NCI-H1694 (cell line): Measurements from ENCODE around the gene EXOG.

Source experiments
- DNase-seq: peaks from one replicate; lab custom pipeline; 2025; lab: John Stamatoyannopoulos, UW

The EXOG gene

DNA sequence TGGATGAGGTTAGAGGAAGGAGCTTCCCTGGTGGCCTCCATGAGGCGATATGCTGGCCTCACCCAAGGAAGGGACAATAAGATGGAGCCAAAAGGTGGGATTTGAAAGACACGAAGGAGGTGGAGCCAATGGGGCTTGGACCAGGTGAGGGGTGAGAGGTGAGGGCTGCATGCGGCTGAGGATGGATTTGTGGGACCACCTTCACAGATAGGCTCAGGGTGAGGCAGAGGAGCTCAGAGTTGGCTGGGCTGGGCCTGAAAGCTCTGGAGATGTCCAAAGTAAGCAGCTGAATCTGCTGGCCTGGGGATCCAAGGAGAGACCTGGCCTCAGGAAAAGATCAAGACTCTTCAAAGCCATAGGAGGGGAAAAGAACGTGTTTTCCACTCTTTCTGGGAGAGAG lies 49.8 kb downstream of the EXOG start:
- DNase-seq: no peak

DNA sequence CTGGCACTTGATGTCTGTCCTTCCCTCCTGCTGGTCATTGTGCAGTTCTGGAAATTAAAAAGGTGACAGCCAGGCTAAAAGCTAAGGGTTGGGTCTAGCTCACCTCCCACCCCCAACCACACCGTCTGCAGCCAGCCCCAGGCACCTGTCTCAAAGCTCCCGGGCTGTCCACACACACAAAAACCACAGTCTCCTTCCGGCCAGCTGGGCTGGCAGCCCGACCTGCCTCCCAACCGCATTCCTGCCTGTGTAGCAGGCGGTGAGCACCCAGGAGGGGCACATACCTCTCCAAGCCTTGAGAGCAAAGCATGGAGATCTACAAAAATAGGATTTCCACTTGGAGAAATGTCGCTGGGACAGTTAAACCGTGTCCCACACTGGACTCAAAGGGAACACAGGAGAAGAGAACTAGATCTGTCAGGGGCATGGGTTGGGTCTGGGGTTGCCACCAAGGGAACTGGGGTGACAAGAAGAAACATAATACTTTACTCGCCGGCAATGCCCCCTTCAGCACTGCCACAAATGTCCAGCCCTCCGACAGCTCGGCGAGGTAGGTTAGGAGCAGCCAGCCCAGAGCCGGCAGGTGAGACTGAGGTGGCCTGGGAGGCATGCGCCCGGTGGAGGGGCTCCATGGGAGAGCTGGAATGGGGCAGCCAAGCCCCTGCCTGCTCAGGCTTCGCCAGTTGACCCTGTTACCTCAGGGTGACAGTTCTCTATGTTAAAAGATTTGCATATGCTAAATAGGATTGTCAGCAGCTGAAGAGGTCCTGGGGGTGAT lies 52.2 kb downstream of the EXOG start:
- no peak for DNase-seq

DNA sequence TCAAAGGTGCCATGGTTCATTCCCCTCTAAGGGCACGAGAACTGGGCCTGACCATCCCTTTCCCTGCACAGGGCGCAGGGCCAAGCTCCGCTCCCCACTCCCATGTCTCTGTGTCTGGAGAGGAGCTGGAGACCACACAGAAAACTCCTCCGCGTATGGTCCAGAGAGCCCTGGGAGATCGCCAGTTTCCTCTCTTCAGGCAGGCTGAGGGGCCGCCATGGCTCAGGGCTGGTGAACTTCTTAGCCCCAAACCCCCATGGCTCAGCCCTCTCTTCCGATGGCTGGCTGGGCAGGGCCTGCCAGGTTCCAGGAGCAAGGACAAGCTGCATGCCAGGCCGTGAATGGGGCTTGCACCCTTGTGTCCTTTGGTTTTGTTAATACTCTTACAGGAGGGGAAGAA lies 52.9 kb downstream of the EXOG start:
- no peak for DNase-seq

DNA sequence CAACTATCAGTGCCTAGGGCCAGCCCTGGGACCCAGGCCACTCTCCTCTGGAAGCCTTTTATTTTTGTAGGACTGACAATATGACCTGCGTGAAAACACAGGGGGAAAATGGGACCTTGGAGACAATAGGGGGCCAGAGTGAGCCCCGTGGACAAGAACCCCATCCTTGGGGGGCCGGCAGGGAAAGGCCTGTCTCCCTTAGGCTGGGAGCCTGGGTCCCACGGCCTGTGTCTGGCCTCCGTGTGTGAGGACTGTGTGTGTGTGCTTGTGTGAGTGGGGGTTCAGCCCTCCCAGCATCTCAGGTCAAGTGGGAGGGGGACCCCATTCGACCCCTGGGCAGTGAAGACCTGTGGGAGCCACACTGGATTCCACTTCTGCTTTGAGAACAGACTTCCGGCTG lies 53.3 kb downstream of the EXOG start:
- DNase-seq: no peak

DNA sequence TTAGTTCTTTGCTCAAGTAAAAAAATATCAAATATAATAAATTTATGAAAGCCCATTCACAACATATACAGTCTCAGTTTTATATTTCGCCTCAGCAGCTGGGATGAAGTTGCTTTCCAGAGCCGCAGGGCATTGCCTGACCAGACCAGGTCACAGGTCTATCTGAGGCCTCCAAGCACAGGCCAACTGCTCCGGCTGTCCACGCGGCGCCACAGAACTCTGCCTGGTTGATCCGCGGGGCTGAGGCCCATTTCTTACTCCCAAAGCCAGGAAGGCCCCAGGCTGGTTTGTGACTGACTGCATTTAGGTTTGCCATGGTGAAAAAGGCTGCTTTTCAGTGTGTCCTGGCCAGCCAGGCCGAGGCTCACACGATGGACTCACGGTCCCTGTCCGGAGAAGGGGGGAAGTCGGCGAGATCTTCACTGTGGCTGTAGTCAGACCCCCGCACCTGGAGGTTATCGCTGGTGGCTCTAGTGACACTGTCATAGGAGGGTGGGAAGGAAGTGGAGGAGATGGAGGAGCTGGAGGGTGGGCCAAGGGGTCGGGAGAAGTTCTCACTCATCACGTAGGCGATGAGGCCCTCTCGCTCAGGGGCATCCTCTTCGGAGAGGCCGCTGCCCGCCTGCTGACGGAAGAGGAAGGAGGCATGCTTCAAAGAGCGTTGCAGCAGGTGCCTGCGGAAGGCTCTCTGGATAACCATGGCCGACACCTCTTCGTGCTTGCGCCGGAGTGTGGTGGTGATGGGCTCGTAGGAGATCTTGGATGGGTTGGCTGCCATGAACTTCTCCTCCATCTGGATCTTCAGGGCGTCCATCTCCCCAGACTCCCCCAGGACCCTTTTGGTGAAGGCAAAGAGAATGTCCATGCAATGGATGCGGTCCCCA lies 54.1 kb downstream of the EXOG start:
- no peak for DNase-seq

DNA sequence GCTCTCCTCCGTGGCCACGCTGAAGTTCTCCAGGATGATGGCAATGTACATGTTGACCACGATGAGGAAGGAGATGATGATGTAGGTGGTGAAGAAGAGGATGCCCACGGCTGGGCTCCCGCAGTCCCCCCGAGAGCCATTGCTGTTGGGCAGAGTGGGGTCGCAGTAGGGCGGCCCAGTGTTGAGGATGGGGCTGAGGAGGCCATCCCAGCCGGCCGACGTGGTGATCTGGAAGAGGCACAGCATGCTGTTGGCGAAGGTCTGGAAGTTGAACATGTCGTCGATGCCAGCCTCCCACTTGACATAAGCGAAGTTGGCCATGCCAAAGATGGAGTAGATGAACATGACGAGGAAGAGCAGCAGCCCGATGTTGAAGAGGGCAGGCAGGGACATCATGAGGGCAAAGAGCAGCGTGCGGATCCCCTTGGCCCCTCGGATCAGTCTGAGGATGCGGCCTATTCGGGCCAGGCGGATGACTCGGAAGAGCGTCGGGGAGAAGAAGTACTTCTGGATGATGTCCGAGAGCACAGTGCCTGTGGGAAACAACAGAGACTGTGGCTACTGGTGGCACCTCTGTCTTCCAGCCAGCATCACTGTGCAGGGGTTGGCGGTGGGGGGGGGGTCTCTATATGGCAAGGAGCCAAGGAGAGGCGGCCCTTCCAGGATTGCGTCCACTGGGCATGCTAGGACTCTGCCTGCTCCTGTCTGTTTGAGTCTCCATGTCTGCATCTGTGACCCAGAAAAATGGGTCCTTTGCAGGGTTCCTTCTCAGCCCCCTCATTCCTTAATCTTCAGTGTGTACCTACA lies 55.1 kb downstream of the EXOG start:
- DNase-seq: no peak

DNA sequence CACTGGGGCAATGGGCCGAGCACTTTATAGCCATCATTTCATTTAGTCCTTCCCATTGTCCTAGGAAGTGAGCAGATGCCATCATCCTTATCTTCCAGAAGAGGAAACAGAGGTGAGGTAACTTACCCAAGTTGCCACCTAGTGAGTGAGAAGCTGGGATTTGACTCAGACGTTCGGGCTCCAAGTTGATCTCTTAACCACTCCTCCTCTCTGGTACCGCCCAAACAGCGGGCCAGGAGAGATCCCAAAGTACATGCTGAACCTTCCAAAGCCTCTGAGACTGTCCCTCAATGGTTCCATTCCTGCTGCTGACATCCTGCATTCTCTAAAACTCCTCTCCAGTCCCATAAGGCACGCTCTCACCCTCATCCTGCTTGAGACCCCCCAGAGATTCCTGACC lies 56.2 kb downstream of the EXOG start:
- no peak for DNase-seq

DNA sequence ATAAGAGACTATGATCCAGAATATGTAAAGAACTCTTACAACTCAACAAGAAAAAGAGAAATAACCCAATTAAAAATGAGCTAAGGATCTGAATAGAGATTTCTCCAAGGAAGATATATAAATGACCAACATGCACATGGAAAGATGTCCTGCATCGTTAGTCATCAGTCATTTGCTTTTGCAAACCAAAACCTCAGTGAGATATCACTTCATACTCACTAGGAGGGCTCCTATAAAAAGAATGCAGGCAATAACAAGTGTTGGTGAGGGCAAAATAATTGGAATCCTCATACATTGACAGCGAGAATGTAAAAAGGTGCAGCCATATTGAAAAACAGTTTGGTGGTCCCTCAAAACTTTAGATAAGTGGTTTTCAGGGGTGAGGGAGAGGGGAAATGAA lies 56.9 kb downstream of the EXOG start:
- DNase-seq: no peak

DNA sequence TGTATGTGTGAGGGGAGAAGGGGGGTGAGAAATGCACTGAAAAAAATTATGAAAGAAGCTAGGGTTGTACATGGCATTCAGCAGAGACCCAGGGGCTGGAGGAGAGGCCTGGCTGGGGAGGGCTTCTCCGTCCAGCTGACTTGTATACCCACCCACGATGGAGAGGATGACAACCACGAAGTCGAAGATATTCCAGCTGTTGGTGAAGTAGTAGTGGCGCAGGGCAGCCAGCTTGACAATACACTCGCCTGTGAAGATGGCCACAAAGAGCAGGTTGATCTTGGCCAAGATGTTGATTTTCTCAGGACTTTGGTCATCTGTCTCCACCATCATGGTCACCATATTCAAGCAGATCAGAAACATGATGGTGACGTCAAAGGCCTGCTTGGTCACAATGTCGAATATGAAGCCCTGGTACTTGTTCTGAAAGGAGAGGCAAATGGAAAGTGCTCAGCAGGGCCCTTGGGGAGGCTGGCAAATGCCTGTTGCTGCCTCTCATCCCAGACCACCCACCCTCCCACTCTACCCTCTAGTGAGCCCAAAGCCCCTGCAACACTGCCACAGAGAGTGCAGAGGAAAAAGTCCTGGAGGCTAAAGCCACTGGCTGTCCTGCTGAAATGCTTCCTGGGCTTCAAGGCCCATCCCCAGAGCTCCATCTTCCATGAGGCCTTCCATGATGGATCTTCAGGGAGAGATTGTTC lies 58.1 kb downstream of the EXOG start:
- DNase-seq: no peak

DNA sequence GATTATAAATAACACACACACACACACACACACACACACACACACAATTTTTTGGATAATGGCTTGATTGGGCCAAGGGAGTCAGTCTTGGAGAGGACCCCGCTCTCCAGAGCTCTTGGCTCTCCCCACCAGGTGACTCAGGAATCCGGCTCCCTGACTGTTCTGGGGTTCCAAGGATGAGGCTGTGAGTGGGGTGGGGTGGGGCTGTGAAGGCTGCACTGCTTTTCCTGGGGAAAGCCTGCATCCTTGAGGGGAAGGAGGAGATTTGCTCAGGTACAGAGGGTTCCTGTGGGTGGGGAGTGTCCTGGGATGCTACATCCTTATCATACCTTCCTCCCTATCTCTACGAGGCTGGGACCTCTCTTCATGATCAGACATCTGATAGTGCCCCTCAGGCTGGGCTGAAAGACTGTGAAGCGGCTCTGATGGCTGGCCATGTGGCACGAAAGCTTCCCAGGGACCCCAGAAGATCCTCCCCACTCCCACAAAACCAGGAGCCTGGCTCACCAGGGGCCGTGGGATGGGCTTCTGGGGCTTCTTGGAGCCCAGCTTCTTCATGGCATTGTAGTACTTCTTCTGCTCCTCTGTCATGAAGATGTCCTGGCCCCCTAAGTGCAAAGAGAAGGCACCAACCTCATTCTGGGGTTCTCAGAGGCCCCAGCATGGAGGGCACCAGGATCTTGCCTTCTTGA lies 59.2 kb downstream of the EXOG start:
- no peak for DNase-seq

DNA sequence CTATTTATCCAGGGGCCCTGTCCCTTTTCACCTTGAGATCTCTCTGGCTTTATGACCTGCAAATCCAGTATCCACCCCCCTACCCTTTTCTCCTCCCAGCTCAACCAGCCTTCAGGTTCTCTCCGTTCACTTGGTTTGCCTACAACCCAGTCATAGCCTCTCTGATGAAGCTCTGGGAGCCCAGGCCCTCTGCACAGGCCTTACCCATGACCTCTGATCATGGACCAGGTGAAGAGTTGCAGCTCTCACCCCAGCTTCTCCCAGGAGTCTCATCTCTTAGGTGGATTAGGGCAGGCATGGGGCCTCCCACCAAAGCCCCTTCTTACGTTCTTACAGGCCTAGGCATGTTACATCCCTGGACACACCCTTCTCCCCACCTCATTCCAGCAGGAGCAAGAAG lies 59.8 kb downstream of the EXOG start:
- DNase-seq: no peak

DNA sequence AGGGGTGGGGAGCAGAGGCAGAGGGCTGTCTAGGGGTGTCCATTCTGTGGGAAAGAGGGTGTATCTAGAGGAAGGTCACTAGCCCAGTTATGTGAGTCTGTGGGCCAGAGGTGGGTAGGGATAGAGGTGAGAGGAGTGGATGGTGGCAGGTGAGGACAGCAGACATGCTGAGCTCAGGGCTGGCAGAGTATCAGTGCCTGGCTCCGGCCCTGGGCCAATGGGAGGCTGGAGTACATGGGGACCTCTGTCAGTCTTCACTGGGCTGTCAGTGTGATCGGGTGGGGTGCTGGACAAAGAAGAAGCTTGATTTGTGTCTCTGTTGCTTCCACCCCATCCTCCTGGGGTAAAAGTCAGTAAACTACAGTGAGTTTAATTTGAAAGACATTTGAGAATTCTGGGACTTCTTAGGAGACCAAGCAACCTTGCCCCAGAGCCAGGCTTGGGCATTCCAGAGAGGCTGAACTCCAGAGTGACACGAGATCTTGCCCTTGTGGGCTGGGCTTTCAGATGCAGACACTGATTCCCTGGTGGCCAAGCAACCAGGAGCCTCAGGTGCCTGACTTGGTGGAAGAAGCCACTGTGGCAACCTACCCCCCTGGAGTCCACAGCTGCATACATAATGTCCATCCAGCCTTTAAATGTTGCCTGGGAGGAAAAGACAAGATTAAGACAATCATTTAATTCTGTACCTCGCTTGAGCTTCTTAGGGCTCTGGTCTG lies 60.7 kb downstream of the EXOG start:
- no peak for DNase-seq

DNA sequence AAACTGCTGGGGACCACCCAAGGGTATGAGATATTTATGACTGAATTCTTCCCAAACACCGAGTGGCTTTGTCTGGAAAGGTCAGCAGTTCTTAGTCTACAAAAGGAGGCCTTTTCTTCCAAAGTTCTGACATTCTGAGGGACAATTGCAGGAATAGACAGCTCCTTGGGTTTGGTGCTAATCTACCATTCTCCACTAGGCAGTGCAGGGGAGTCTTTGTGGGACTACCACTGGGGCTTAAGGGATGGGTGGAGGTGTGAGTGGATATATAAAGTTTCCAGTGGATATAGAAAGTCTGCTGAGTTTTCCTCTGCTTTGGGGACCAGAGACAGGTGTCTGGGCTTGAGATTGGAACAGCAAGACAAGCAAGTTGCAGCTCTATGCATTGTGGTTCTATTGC lies 62.7 kb downstream of the EXOG start:
- DNase-seq: no peak

DNA sequence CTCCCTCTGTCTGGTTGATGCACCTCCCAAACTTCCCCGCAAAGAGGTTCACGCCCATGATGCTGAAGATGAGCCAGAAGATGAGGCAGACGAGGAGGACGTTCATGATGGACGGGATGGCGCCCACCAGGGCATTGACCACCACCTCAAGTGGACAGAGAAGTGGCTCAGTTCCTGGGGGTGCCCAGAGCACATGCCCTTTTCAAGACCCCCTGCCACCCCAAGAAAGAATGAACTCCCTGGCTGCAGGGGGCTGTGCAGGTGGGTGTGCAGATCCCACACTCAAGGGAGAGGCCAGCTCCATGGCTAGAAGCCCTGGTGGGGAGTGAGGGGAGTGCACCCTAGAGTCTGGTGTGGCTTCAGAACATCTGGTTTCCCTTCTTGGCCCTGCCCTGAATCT lies 64.1 kb downstream of the EXOG start:
- DNase-seq: no peak

DNA sequence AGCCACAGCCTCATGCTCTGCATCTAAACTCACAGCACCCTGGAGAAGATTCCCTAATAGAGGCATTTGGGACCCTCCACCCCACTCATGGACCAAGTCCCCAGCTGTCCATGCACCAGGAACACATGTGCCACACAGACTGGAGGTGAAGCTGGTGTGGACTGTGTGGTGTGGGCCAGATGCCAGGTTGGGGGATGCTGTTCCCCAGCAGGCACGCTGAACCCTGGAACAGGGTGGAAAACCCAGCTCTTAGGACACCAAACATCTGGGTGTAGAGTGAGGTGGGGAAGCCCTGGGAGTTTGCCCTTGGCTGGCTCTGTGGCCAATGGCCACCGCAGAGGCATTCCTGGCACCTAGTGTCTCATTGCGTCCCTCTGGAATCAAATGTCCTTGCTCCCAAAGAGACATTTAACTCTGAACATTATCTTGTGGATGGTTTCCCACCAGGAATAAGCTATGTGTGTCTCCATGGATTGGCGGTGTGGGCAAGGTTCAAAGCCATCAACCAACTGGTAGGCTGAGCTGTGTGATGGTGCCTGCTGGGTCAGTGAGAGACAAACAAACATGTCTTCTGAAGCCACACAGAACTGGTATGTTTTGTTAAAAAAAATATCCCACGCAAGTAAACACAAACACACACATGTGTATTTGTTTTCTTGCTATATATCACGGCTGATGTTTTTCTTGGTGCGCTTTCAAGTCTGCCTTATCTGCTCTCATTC lies 65.0 kb downstream of the EXOG start:
- DNase-seq: no peak

DNA sequence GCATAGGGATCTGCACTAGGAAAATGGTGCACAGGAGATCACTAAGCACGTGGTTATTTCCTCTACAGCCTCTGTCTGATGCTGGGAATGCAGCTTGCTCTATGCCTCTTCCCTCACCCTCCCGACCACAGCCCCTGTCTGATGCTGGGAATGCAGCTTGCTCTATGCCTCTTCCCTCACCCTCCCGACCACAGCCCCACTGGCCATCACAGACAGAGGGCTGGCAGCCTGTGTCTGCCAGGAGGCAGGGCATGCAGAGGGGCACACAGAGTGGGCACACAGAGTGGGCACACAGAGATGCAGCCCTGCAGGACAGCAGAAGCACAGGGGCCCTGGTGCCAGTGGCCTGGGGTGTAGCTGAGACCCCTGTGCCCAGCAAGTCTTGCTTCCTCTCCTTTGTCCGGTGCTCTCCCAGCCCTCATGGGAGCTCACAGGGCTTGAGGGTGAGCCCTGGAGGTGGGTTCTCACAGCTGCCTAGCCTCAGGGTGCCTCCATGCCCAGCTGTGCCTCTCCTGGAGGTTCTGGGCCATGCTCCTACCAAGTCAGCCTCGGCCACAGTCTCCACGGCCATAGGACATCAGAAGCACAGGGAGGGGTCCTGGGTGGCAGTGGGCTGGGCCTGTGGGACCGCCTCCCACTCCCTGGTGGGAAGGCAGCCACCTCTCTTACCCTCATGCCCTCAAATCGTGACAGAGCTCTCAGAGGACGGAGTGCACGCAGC lies 65.8 kb downstream of the EXOG start:
- DNase-seq: no peak

DNA sequence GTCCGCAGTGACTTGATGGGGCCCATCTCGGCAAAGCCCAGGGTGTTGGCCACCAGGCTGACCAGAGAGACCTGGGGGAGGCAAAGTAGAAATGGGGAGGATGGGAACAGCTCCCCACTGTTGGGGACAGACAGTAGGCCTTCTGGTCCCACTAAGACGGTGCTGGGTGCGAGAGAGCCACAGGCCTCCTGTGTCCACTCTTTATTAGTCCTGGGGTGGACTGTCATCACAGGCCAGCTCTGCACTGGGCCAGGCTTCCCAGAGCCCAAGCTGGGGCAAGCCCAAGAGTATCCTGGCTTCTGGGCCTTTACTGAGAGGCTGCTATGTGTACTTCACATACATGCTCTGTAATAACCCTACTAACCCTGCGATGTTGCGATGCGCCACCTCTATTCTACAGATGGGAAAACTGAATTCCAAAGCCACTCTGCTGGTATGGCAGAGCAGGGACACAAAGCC lies 66.4 kb downstream of the EXOG start:
- no peak for DNase-seq

DNA sequence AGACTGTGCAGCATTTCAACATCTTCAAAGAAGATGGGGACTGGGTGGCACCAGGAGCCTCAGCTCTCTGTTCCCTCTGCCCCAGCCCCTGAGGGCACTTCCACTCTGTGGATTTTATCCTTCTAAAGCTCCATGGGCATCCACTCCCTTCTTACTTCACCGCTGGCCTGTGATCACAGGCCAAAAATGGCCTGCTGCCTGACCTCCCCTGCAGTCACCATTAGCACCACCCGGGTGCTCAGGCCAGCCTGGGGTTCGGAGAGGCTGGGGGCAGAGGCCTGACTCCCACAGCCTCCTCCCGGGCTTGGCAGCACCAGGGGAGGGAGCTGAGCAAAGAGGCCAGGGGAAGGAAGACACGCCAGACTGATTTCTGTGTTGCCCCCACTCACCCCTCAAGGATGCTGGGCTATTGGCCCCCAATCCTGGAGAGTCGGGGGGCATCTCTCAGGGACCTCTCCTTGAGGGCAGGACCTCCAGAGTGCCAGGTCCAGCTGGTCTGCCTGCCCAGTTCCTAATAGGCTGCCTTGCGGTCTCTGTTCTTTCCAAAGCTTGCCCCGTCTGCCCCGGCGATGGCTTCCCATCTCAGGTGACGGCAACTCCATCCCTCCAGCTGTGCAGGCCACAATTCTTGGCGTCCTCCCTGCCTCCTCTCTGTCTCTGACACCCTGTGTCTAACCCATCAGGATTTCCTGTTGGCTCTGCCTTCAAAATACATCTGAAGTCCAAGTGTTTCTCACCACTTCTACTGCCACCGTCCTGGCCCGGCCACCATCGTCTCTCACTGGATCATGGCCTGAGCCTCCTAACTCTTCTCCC lies 67.1 kb downstream of the EXOG start:
- no peak for DNase-seq
